ACC112 (cell line): ENCODE measurements around the gene SAMD11.

Experiments used
- H2AFZ ChIP-seq: fragments of 200-600 bp; sonication (generic); one replicate; pipeline ENCODE4 v1.6.0; 2017; ENCODE audit warnings: antibody characterized with exemption, low read length; ENCODE audit not compliant: unreplicated experiment
- H3K27ac ChIP-seq: fragments of 200-600 bp; sonication (generic); 2 replicates; pipeline ENCODE4 v1.5.1; 2014; ENCODE audit warnings: low read depth, mild to moderate bottlenecking, antibody characterized with exemption, low read length, moderate library complexity
- H3K27me3 ChIP-seq: fragments of 200-600 bp; sonication (generic); 2 replicates; pipeline ENCODE4 v1.6.1; 2014; ENCODE audit warnings: mild to moderate bottlenecking, antibody characterized with exemption, low read length, moderate library complexity, mixed read lengths; ENCODE audit not compliant: insufficient read depth
- H3K36me3 ChIP-seq: fragments of 200-600 bp; sonication (generic); 2 replicates; pipeline ENCODE4 v1.6.1; 2016; ENCODE audit warnings: mild to moderate bottlenecking, antibody characterized with exemption, low read length, moderate library complexity, mixed read lengths; ENCODE audit not compliant: insufficient read depth
- H3K4me1 ChIP-seq: fragments of 200-600 bp; sonication (generic); one replicate; pipeline ENCODE4 v1.6.1; 2016; ENCODE audit warnings: low read length, mixed read lengths; ENCODE audit not compliant: insufficient read depth, unreplicated experiment, control insufficient read depth
- H3K4me3 ChIP-seq: fragments of 200-600 bp; sonication (generic); 2 replicates; pipeline ENCODE4 v1.5.1; 2014; ENCODE audit warnings: mild to moderate bottlenecking, low read depth, low read length
- H3K79me2 ChIP-seq: fragments of 200-600 bp; sonication (generic); one replicate; pipeline ENCODE4 v1.6.0; 2016; ENCODE audit warnings: low read length; ENCODE audit not compliant: control insufficient read depth, unreplicated experiment, insufficient read depth

SAMD11 gene

DNA sequence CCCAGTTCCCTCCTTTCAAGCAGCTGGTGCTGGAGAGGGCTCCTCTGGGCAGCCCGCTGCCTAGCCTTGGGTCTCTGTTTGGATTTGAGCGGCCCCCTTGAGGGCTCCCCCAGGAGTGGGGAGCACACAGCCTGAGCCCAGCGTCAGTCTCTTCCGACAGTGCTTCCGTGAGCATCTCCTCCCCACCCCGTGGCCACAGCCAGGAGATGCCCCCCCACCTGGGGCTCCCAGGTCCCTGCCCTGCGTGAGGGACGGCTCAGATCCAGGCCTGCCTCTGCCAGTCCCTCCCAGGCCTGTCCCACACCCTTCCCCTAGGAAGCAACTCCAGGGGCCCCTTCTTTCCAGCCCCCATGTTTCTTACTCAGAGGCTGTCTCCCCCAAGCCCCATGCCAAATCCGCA is 3.5 kb downstream of the SAMD11 start:
- Histone ChIP-seq H2AFZ (no peak overlapping the region), H3K4me1 (peaks cover 5% of the 10 kb centered on the region), H3K36me3 (no peaks in the 10 kb centered on the region), H3K4me3 (no peak overlapping the region), H3K79me2 (no peaks in the 10 kb centered on the region), H3K27me3 (peaks cover 10% of the 10 kb centered on the region; the same call in 1 of the 2 replicates), H3K27ac (no peak overlapping the region)

DNA sequence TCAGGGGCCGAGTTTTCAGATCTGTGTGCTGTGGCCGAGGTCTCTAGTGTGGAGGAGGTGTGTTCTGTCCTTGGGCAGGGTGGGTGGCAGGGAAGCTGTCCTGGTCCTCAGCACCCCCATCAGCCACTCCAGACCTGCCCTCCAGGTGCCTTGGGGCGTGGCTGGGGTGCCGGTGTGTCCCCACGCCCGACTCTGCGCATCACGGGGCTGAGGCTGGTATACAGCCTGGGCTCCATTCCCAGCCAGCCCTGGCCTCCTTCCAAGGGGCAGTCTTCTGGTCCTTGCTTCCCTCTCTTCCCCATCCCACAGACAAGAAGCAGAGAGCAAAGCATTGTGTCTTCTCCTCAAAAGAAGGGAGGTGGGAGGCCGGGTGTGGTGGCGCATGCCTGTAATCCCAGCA is 4.0 kb downstream of the SAMD11 start:
- Histone ChIP-seq H3K79me2 (no peaks in the 10 kb centered on the region), H3K27ac (no peak overlapping the region), H3K27me3 (peaks cover 10% of the 10 kb centered on the region; the same call in 1 of the 2 replicates), H3K4me3 (no peak overlapping the region), H3K4me1 (peaks cover 5% of the 10 kb centered on the region), H2AFZ (no peak overlapping the region), H3K36me3 (no peaks in the 10 kb centered on the region)

DNA sequence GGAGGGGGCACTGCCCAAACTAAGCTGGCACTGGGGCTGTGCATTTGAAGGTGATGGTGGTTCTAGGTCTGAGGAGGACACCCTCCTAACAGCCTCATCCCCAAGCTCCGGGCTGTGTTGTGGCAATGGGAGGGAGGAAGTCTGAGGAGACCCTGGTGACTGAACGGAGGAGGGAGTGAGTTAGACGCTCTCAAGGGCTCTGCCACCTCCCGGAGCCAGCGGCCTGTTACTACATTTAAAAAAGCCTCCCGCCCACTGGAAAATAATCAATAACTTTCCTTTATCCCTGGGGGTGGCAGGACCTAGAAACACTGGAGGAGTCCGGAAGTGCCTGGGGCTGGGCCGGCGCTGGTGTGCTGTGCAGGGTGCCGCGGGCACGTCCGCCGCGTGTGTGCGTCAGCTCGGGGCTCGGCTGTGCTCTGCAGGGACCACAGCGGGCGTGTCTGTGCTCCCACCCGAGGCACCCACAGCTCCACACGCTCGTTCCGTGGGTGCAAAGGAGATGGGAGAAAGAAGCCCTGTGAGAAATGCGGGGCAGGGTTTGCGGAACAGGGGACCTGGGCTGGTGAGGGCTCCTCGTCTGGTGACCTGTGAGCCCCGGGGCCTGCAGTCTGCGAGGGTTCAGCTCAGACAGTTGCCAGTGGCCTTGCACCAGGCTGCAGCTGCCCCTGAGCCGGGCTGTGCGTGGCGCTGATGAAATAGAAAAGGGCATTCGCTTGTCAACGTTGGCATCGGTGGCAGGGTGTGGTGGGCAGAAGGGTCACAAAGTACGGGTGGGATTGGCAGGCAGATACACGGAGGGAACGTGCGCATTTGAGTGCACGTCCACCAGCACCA is 5.3 kb downstream of the SAMD11 start:
- Histone ChIP-seq H3K4me1 (no peaks in the 10 kb centered on the region), H3K79me2 (no peaks in the 10 kb centered on the region), H3K36me3 (no peaks in the 10 kb centered on the region), H2AFZ (no peak overlapping the region), H3K4me3 (no peak overlapping the region), H3K27me3 (peaks cover 10% of the 10 kb centered on the region; the same call in 1 of the 2 replicates), H3K27ac (no peak overlapping the region)

DNA sequence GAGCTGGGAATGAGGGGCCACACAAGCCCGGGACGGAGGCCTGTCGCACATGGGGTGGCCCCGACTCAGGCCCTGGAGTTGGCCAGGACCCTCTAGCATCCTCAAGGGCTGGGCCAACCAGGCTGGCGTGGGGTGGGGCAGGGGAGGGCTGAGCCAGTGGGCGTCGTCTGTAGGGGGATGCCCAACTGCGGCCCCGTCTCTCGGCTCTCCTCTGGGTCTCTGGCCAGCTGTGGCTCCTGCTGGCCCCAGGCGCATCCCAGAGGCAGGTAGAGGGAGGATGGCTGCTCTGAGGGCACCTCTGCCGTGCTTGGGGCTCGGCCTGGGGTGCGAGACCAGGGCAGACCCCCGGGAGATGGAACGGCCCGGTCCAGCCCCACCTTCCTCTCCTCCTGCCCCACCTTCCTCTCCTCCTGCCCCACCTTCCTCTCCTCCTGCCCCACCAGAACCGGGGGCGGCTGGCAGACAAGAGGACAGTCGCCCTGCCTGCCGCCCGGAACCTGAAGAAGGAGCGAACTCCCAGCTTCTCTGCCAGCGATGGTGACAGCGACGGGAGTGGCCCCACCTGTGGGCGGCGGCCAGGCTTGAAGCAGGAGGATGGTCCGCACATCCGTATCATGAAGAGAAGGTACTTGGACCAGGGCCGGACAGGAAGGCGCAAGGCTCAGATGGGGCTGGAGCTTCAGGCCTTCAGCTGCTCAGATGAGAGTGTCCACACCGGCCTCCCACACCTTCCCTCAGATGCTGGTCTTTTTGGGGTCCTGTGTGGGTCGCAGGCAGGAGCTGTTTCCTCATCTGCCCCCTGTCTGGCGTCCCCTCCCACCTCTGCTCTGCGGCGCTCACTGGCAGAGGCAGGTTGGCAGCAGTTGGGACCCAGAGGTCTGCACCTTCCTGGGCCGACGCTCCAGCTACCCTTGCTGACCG is 6.2 kb downstream of the SAMD11 start:
- Histone ChIP-seq H3K4me3 (no peak overlapping the region), H3K4me1 (no peaks in the 10 kb centered on the region), H3K27me3 (peaks cover 6% of the 10 kb centered on the region; the same call in 1 of the 2 replicates), H2AFZ (no peak overlapping the region), H3K27ac (no peak overlapping the region), H3K79me2 (no peaks in the 10 kb centered on the region), H3K36me3 (no peaks in the 10 kb centered on the region)

DNA sequence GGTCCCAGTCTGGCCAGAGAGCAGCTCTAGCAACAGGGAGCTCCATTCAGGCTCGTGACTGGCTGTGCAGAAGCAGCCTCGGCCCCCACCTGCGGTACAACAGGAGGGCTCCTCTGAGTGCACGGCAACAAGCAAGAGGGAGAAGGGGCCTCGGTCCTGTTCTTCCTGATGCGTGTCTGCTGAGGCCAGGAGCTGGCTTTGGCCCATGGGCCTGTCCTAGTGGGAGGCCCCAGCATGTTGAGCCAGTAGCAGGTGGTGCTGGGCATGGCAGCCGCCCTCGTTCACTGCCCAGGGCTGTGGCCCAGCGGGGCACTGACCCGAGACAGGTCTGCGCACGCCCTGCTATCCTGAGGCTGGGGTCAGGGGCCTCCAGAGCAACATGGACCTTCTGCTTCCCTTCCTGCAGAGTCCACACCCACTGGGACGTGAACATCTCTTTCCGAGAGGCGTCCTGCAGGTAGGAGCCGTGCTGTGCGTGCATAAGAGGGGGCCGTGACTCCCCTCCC is 7.0 kb downstream of the SAMD11 start:
- H3K27ac ChIP-seq = no peak overlapping the region
- H3K27me3 ChIP-seq = peaks cover 1% of the 10 kb centered on the region; the same call in 1 of the 2 replicates

DNA sequence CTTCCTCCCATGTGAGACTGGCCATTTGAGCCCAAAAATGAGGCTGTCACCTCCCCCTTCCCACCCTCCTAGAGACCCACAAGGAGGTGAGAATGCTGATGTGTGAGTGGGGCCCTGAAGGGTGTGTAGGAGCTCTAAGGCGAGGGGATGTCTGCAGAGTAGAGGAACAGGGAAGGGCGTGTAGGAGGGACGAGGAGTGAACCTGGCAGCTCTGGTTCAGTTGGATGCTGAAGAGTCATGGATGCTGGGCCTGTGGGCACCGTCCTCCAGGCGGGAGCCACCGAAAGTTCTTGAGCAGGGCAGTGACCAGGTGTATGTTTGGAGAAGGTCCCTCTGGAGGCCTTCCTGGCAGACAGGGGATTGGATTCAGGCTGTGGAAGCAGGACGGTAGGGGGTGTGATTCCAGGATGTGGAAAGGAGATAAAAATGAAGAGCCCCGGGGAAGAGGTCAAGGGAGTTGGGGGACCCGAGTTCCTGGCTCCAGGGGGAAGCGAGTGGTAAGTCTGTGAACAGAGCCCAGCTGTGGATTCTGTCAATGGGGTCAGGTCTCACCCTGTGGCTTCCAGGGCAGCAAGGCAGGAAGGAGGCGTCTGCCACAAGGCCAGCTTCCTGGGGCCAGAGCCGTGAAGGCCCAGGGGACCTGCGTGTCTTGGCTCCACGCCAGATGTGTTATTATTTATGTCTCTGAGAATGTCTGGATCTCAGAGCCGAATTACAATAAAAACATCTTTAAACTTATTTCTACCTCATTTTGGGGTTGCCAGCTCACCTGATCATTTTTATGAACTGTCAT is 7.9 kb downstream of the SAMD11 start:
- Histone ChIP-seq H3K27me3 (no peaks in the 10 kb centered on the region), H3K79me2 (no peaks in the 10 kb centered on the region), H3K4me3 (no peak overlapping the region), H3K4me1 (no peaks in the 10 kb centered on the region), H3K36me3 (no peaks in the 10 kb centered on the region), H2AFZ (no peak overlapping the region), H3K27ac (no peak overlapping the region)

More for the DNA sequence above, 7.0 kb downstream of the SAMD11 start:
- Histone ChIP-seq H3K4me3 (no peak overlapping the region), H3K79me2 (no peaks in the 10 kb centered on the region), H3K36me3 (no peaks in the 10 kb centered on the region), H2AFZ (no peak overlapping the region), H3K4me1 (no peaks in the 10 kb centered on the region)

DNA sequence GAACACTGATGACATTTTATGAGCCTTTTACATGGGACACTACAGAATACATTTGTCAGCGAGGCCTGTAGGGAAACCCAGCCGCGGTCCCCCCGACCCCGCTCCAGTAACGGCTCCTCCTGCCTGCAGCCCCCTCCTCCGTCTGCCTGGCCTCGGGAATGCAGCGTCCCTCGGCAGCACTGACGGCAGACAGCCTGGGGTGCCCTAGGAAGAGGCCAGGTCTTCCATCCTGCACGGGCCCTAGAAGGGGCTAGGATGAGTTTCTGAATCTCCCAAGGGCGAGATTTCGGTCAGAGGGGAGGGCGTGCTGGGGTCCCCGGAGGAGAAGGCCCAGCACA is 8.4 kb downstream of the SAMD11 start:
- Histone ChIP-seq H2AFZ (no peak overlapping the region), H3K27me3 (no peaks in the 10 kb centered on the region), H3K4me1 (no peaks in the 10 kb centered on the region), H3K27ac (no peak overlapping the region), H3K4me3 (no peak overlapping the region), H3K79me2 (no peaks in the 10 kb centered on the region), H3K36me3 (no peaks in the 10 kb centered on the region)

DNA sequence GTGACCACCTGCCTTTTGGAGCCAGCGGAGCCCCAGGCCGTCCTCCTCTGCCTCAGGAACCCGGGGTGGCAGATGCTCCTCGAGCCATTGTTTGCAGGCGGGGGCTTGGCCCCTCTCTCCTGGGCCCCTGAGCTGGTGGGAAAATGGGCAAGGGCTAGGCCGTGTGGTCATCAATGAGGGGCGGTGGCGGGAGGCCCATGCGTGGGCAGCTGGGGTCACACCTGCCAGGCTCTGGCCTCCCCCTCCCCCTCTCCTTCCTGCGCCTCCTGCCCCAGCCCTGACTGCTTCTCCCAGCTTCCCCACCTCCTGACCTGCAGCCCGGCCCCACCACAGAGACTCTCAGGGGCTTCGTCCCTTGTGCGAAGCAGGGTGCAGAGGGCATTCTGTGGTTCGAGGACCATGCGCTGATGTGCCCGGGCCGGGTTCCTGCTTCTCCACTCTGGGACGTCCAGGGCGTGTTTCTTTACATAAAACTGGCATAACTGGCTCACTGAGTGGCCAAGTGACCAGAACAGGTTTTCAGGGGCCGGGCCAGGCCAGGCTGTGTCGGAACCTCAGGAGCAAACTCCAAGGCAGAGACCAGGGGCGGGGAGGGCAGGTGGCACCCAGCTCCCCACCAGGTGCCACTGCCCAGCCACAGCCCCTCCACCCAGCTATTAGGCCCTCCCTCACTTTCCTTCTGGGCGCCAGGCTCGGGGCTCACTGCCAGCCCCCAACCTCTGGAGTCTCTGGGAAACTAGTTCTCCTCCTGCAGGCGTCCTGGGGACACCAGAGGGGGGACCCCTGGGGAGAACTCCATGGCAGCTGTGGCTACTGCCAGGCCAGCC is 9.3 kb downstream of the SAMD11 start:
- Histone ChIP-seq H3K27me3 (no peaks in the 10 kb centered on the region), H3K27ac (no peak overlapping the region), H3K4me3 (no peak overlapping the region), H3K79me2 (no peaks in the 10 kb centered on the region), H3K4me1 (no peaks in the 10 kb centered on the region), H2AFZ (no peak overlapping the region), H3K36me3 (no peaks in the 10 kb centered on the region)

DNA sequence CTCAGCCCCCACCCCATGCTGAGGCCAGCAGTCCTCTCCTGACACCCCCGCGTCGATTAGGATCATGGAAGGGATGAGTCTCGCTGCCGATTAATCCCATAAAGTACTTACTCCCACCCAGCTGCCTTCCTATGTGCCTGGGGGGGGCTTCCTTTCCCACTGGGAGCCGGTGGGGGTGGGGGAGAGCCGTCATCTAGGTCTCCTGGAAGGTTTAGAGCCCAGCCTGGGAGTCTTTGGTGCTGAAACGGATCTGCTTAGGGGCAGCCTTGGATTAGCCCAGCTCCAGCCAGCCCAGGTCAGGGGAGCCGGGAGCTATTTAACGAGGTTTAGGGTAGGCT is 9.8 kb downstream of the SAMD11 start:
- Histone ChIP-seq H3K27ac (no peak overlapping the region), H3K27me3 (no peaks in the 10 kb centered on the region)

More for the DNA sequence above, 9.8 kb downstream of the SAMD11 start:
- H3K79me2 ChIP-seq = no peaks in the 10 kb centered on the region
- H3K36me3 ChIP-seq = no peaks in the 10 kb centered on the region
- no peak overlapping the region for H3K4me3 ChIP-seq
- H2AFZ ChIP-seq = no peak overlapping the region
- peaks cover 4% of the 10 kb centered on the region for H3K4me1 ChIP-seq
